K562 (cell line): ENCODE data around the gene FCSK. TPM values are rescaled to one million over a fixed set of nuclear protein-coding genes. Genes with fewer than 3 reads are reported as not detected.

Experiments
- BCLAF1 ChIP-seq, 2 experiments: fragments of 450-650 bp in 1 of 2; IDR thresholded peaks; 2 replicates each; pipeline ENCODE4 v1.6.1; 2011 to 2017; ENCODE audit warnings: low read depth in 2 of 2, antibody characterized with exemption in 1 of 2, borderline replicate concordance in 1 of 2, low read length in 1 of 2, mild to moderate bottlenecking in 1 of 2, mixed read lengths in 1 of 2; ENCODE audit not compliant: control insufficient read depth in 1 of 2
- BRF2 ChIP-seq: IDR thresholded peaks from 3 replicates; pipeline ENCODE4 v1.6.1; 2011; ENCODE audit warnings: borderline replicate concordance, mild to moderate bottlenecking; ENCODE audit not compliant: insufficient read length, insufficient read depth
- DPF2 ChIP-seq: fragments of 450-650 bp; IDR thresholded peaks from 2 replicates; pipeline ENCODE4 v1.6.1; 2016
- RFX5 ChIP-seq: IDR thresholded peaks from 2 replicates; pipeline ENCODE4 v1.6.1; 2011; ENCODE audit warnings: low read depth, mild to moderate bottlenecking, improper control_type of control experiment, low read length
- USF2 ChIP-seq: sonication (generic); formaldehyde crosslinking; IDR thresholded peaks from 2 replicates; pipeline ENCODE4 v1.5.0; 2020; ENCODE audit warnings: missing genetic modification reagents
- ZFP91 ChIP-seq: sonication (generic); formaldehyde crosslinking; IDR thresholded peaks from 2 replicates; pipeline ENCODE4 v1.8.0; 2022; ENCODE audit warnings: mild to moderate bottlenecking, missing genetic modification reagents
- ZNF133 ChIP-seq: fragments of 250-450 bp; sonication (Bioruptor Pico); IDR thresholded peaks from 2 replicates; pipeline ENCODE4 v1.4.0; 2020; ENCODE audit warnings: mild to moderate bottlenecking
- ZNF318 ChIP-seq, 2 experiments: fragments of 450-650 bp; IDR thresholded peaks; 2 replicates each; pipeline ENCODE4 v1.6.1; 2016; ENCODE audit warnings: mild to moderate bottlenecking in 2 of 2, borderline replicate concordance in 1 of 2, low read depth in 1 of 2, moderate library complexity in 1 of 2
- ZNF444 ChIP-seq: fragments of 250-450 bp; sonication (Bioruptor Pico); IDR thresholded peaks from 2 replicates; pipeline ENCODE4 v1.4.0; 2020; ENCODE audit warnings: mild to moderate bottlenecking, moderate library complexity
- ZNF449 ChIP-seq: fragments of 250-450 bp; sonication (Bioruptor Pico); IDR thresholded peaks from 2 replicates; pipeline ENCODE4 v1.8.0; 2022; ENCODE audit warnings: moderate library complexity, mild to moderate bottlenecking, inconsistent platforms
- polyA plus RNA-seq, 8 experiments: library from polyadenylated mRNA; depleted of rRNA in 4 of 8; stranded (reverse) in 5 of 8; unstranded in 3 of 8; fragments of >200 nt; fragmentation: Nextera tagmentation in 2 of 8; fragmentation: Illumina TruSeq in 1 of 8; extraction: Ambion mirVana in 2 of 8; extraction: Trizol in 1 of 8; gene quantifications; 2 replicates each; pipeline versions ENCODE4 v1.2.1 to v1.2.3, GENCODE V29; 2011 to 2014; ENCODE audit warnings: inconsistent platforms in 1 of 8, missing spikeins in 1 of 8
- total RNA-seq, 7 experiments: library from RNA; depleted of rRNA in 6 of 7; stranded (reverse); fragments of >200 nt in 6 of 7; fragmentation: Illumina TruSeq in 2 of 7; extraction: Trizol in 2 of 7; gene quantifications; 2 replicates each; pipeline versions ENCODE4 v1.2.1 to v1.2.3, GENCODE V29; 2011 to 2021; ENCODE audit warnings: low replicate concordance in 1 of 7

Gene FCSK
- total and polyA plus RNA-seq, 9 of the 15 experiments (the other 6 are each of a cell fraction or from before 2014, with no cell fraction given): 0.92 to 18.6 (median 8.3) TPM

- no peak for TF ChIP-seq ZNF444 (CRISPR knock-in tag)
- TF ChIP-seq ZNF133: no peak
- no peak for TF ChIP-seq BRF2
- no peak for TF ChIP-seq BCLAF1 (IDR thresholded peaks at IDR 0.05; ENCODE audit: borderline replicate concordance in 1 of 2, control insufficient read depth in 1 of 2, low read depth in 2 of 2, low read length in 1 of 2)
- no peak for TF ChIP-seq ZFP91 (CRISPR knock-in tag)
- peak; percentile 48; the same call in 1 of the 2 replicates for TF ChIP-seq USF2 (CRISPR knock-in tag)
- peak; percentile 55; the same call in 1 of the 2 replicates for TF ChIP-seq ZNF449
- TF ChIP-seq DPF2: 0 out of 2 replicates have a peak, but pooled peaks have one; percentile 14
- TF ChIP-seq RFX5: no peak
- peak in 1 of 2 experiments; percentile 28; a peak in 1 of 4 replicates for TF ChIP-seq ZNF318 (IDR thresholded peaks at IDR 0.05; ENCODE audit: borderline replicate concordance in 1 of 2, low read depth in 1 of 2)
These were observed 538 bp upstream of the FCSK start (continued) for GRCh38 chr16:70453892-70454221.
